NCI-H1048 (cell line): ENCODE data around the gene ABI1.
"Not testable (repeated sequence)": the region's sequence is repeated elsewhere in the genome, so short reads cannot be mapped to it uniquely, and the experiment has no call there.

ENCODE experiments used
- DNase-seq: peaks from one replicate; lab custom pipeline; 2025; lab: John Stamatoyannopoulos, UW

ABI1 gene

GRCh38 chr10:26860443-26861204, at the start of gene ABI1:
Gene ABI1, minus strand, starts transcription at chr10:26860958. Its CDS starts 95 bp downstream, at chr10:26860863.
- DNase-seq, result peak; percentile 96

- no peak for DNase-seq
These were observed 49.0 kb upstream of the ABI1 start for GRCh38 chr10:26909753-26910152.

- not testable (repeated sequence) for DNase-seq
These were observed 44.6 kb upstream of the ABI1 start for GRCh38 chr10:26905253-26905781.

- no peak for DNase-seq
These were observed 42.9 kb upstream of the ABI1 start for GRCh38 chr10:26903431-26904217.

- not testable (repeated sequence) for DNase-seq
These were observed 31.7 kb upstream of the ABI1 start for GRCh38 chr10:26892306-26892923.

- DNase-seq, result peak; percentile 26
These were observed 30.2 kb upstream of the ABI1 start for GRCh38 chr10:26890956-26891355.

GRCh38 chr10:26887611-26888215, 27.0 kb upstream of the ABI1 start:
- DNase-seq, result no peak

GRCh38 chr10:26881600-26882331, 21.0 kb upstream of the ABI1 start:
- DNase-seq, result peak; percentile 11

GRCh38 chr10:26879744-26880143, 19.0 kb upstream of the ABI1 start:
- DNase-seq, result no peak

- DNase-seq, result no peak
These were observed 10.0 kb upstream of the ABI1 start for GRCh38 chr10:26870766-26871165.

GRCh38 chr10:26869528-26869927, 8.8 kb upstream of the ABI1 start:
- no peak for DNase-seq

GRCh38 chr10:26863351-26864076, 2.8 kb upstream of the ABI1 start:
- no peak for DNase-seq

- no peak for DNase-seq
These were observed 644 bp upstream of the ABI1 start for GRCh38 chr10:26861205-26861998.

- no peak for DNase-seq
These were observed 686 bp downstream of the ABI1 start for GRCh38 chr10:26860102-26860442.

GRCh38 chr10:26859241-26860101, 1.3 kb downstream of the ABI1 start:
- no peak for DNase-seq

GRCh38 chr10:26858707-26859034, 2.1 kb downstream of the ABI1 start:
- no peak for DNase-seq

- no peak for DNase-seq
These were observed 2.6 kb downstream of the ABI1 start for GRCh38 chr10:26857991-26858706.

- DNase-seq, result not testable (repeated sequence)
These were observed 3.2 kb downstream of the ABI1 start for GRCh38 chr10:26857553-26857952.

- no peak for DNase-seq
These were observed 5.6 kb downstream of the ABI1 start for GRCh38 chr10:26855186-26855585.
